ENCODE results near the gene ATRIP. TPM values are rescaled to one million over a fixed set of nuclear protein-coding genes. Genes with fewer than 3 reads are reported as not detected.

ATRIP gene
- total RNA-seq, 5 donors from 2014 or later (not counting 1 experiment from before 2014, with no cell fraction given): 7.8 to 14.9 (median 12.8) TPM

DNA sequence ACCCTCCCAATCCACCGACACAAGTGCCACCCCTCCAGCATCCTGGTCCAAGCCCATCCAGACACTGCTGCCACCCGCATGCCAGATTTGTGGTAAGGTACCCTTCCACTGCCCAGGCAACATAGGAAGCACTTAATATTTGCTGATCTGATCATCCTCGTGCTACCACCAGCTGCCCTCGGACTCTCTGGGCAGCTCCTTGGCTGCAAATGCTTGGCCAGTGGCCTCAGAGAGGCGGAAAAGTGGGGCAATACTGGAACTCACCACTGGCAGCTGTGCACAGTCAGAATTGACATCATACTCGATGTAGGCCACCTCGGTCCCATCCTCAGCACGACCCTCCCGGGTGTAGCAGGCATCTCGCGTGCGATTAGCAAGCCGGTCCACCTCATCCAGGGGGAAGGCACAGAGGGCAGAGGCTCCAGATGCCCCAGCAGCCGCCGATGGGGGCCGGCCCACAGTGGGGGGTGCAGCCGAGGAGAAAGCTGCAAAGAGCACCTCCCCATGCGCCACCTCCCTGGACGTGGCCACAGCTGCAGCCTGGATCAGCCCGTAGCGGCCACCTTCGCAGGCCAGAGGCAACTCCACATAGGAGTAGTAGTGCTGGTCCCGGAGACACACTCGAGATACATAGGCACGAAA is 23.2 kb upstream of the ATRIP start:
- Histone ChIP-seq H3K36me3 (ENCODE audit: control insufficient read depth in 2 of 2, extremely low read depth in 1 of 2, insufficient read depth in 1 of 2, low read length in 1 of 2) (no peaks in the 10 kb centered on the region), H3K27me3 (replicated peaks in 1 of 2; ENCODE audit: control insufficient read depth in 2 of 2, extremely low read depth in 1 of 2, insufficient read depth in 2 of 2, low read length in 1 of 2) (peaks cover 0 to 13% of the 10 kb centered on the region in 2 experiments), H3K4me3 (ENCODE audit: control insufficient read depth in 1 of 2, extremely low read depth in 1 of 2, low read length in 1 of 2) (no peak overlapping the region), H3K9me3 (no peaks in the 10 kb centered on the region), H3K4me1 (ENCODE audit: control insufficient read depth in 1 of 2, extremely low read depth in 1 of 2, insufficient read depth in 2 of 2, low read length in 2 of 2) (peaks cover 0 to 6% of the 10 kb centered on the region in 2 experiments), H3K27ac (ENCODE audit: low read length) (no peak overlapping the region)
- H3K4me1 Mint-ChIP-seq: peaks cover 0 to 6% (median 0%) of the 10 kb centered on the region in 3 donors
- DNase-seq (no peak), ATAC-seq (replicated peaks in 1 of 4) (no peak)
- no peaks in the 10 kb centered on the region for H3K36me3 Mint-ChIP-seq
- WGBS (ENCODE audit: insufficient coverage): 91% methylated on average over 25 of the region's 25 CpGs
- H3K9me3 Mint-ChIP-seq: no peaks in the 10 kb centered on the region
- no peaks in the 10 kb centered on the region for H3K27me3 Mint-ChIP-seq
- ChIA-PET CTCF (no interaction called here), POLR2A (no interaction called here)
- H3K4me3 Mint-ChIP-seq: no peak overlapping the region
- H3K27ac Mint-ChIP-seq: no peak overlapping the region

DNA sequence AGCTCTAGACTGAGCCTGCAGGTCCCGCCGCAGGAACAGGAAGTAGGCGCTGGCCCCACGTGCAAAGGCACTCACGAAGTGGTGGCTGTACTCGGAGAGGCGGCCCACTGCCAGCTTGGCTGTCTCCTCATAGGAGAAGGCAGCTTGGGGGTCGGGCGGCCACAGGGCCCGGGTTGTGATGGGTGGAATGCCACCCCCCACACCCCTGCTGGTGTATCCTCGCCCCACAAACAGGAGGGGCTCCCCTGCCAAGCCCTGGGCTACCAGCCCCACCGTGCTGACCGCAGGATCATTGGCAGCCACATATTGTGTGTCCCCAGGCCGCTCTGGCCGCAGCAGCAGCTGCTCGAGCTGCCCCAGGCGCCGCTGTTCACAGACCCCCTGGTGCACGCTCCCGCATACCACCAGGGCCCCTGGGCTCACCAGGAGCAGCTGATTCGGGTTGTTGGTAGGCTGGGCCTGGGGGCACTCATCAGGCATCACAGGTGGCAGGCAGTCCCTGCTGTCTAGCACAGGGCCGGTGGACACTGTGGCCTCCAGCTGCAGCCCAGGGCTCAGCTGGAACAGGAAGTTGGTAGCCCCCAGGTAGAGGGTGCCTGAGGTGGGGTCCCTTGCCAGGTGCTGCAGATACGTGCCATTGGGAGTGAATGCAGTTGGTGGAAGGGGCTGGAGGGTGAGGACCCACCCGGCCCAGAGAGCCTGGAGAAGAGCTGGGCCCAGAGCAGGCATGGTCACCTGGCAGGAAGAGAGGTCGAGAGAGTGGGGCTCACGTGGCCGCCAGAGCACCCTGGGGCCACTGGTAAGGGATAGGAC is 22.4 kb upstream of the ATRIP start:
- ChIA-PET CTCF (no interaction called here), POLR2A (no interaction called here)
- Histone ChIP-seq H3K4me3 (ENCODE audit: control insufficient read depth in 1 of 2, extremely low read depth in 1 of 2, low read length in 1 of 2) (no peak overlapping the region), H3K27ac (ENCODE audit: low read length) (no peak overlapping the region), H3K4me1 (ENCODE audit: control insufficient read depth in 1 of 2, extremely low read depth in 1 of 2, insufficient read depth in 2 of 2, low read length in 2 of 2) (peaks cover 0 to 12% of the 10 kb centered on the region in 2 experiments), H3K36me3 (ENCODE audit: control insufficient read depth in 2 of 2, extremely low read depth in 1 of 2, insufficient read depth in 1 of 2, low read length in 1 of 2) (no peaks in the 10 kb centered on the region), H3K27me3 (replicated peaks in 1 of 2; ENCODE audit: control insufficient read depth in 2 of 2, extremely low read depth in 1 of 2, insufficient read depth in 2 of 2, low read length in 1 of 2) (peaks cover 0 to 16% of the 10 kb centered on the region in 2 experiments), H3K9me3 (no peaks in the 10 kb centered on the region)
- no peaks in the 10 kb centered on the region for H3K36me3 Mint-ChIP-seq
- H3K9me3 Mint-ChIP-seq: no peaks in the 10 kb centered on the region
- DNase-seq (no peak), ATAC-seq (replicated peaks in 1 of 4) (no peak)
- H3K4me3 Mint-ChIP-seq: no peak overlapping the region
- H3K4me1 Mint-ChIP-seq: peaks cover 0 to 6% (median 0%) of the 10 kb centered on the region in 3 donors
- WGBS (ENCODE audit: insufficient coverage): 91% methylated on average over 21 of the region's 27 CpGs
- H3K27ac Mint-ChIP-seq: no peak overlapping the region
- no peaks in the 10 kb centered on the region for H3K27me3 Mint-ChIP-seq

DNA sequence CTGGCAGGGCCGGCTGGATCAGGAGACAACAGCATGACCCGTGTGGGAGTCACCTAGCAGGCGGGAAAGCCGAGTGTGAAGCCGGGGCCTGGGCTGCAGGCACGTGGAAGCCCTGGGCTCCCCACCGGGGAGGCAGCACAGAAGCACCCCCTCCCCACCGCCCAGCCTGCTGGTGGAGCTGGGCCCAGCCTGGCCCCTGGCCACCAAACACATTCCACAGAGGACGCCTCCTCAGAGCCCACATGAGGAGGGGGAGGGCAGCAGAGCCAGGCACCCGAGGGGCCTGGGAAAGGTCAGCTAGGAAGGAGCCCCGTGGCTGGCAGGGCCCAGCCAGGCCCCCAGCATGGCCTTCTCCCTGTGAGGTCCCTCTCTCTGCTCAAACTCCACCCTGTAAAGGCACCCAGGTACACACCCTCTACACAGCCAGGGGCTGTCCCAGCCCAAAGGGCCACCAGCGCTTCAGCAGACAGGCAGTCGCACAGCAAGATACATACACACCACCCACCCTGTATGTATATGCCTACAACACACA is 21.2 kb upstream of the ATRIP start:
- no peaks in the 10 kb centered on the region for H3K9me3 Mint-ChIP-seq
- POLR2A ChIA-PET: no interaction called here
- H3K36me3 Mint-ChIP-seq: no peaks in the 10 kb centered on the region
- 94% methylated on average over 9 of the region's 13 CpGs for WGBS (ENCODE audit: insufficient coverage)
- H3K27me3 Mint-ChIP-seq: no peaks in the 10 kb centered on the region
- no peaks in the 10 kb centered on the region for H3K36me3 ChIP-seq (ENCODE audit: control insufficient read depth in 2 of 2, extremely low read depth in 1 of 2, insufficient read depth in 1 of 2, low read length in 1 of 2)
- no peak overlapping the region for H3K27ac Mint-ChIP-seq
- DNase-seq (no peak), ATAC-seq (replicated peaks in 1 of 4) (no peak)
- H3K4me1 ChIP-seq (ENCODE audit: control insufficient read depth in 1 of 2, extremely low read depth in 1 of 2, insufficient read depth in 2 of 2, low read length in 2 of 2): peaks cover 0 to 20% of the 10 kb centered on the region in 2 experiments
- H3K9me3 ChIP-seq: no peaks in the 10 kb centered on the region
- no peak overlapping the region for H3K4me3 ChIP-seq (ENCODE audit: control insufficient read depth in 1 of 2, extremely low read depth in 1 of 2, low read length in 1 of 2)
- CTCF ChIA-PET: no interaction called here
- peaks cover 0 to 19% of the 10 kb centered on the region in 2 experiments for H3K27me3 ChIP-seq (replicated peaks in 1 of 2; ENCODE audit: control insufficient read depth in 2 of 2, extremely low read depth in 1 of 2, insufficient read depth in 2 of 2, low read length in 1 of 2)
- no peak overlapping the region for H3K4me3 Mint-ChIP-seq
- H3K4me1 Mint-ChIP-seq: peaks cover under 1 to 8% (median 5%) of the 10 kb centered on the region in 3 donors
- H3K27ac ChIP-seq (ENCODE audit: low read length): no peak overlapping the region

DNA sequence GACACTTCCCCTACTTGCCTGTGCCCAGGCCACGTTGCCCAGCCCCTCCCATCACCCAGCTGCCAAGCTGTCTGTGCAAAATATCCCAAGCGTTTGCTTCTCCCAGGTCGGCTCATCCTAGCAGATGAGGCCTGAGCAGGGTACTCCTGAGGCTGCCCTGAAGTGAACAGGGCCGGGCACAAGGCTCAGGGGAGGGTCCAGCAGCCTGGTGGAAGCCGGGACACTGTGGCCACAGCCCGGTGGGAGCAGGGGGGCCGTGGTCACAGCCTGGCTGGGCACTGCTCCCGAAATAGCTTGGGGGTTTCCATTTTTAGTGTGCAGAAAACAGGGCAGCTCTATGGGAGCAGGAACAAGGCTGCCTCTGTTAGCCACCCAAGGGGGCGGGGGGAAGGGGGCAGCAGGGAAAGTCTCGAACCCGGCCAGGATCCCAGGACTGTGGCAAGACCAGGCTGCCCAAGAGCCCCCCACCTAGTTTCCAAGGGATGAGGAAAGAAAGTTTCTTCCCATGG is 20.1 kb upstream of the ATRIP start:
- DNase-seq (no peak), ATAC-seq (replicated peaks in 1 of 4) (no peak)
- Histone ChIP-seq H3K27ac (ENCODE audit: low read length) (no peak overlapping the region), H3K9me3 (no peaks in the 10 kb centered on the region), H3K4me1 (ENCODE audit: control insufficient read depth in 1 of 2, extremely low read depth in 1 of 2, insufficient read depth in 2 of 2, low read length in 2 of 2) (peaks cover 0 to 22% of the 10 kb centered on the region in 2 experiments), H3K4me3 (ENCODE audit: control insufficient read depth in 1 of 2, extremely low read depth in 1 of 2, low read length in 1 of 2) (no peak overlapping the region), H3K36me3 (ENCODE audit: control insufficient read depth in 2 of 2, extremely low read depth in 1 of 2, insufficient read depth in 1 of 2, low read length in 1 of 2) (no peaks in the 10 kb centered on the region), H3K27me3 (replicated peaks in 1 of 2; ENCODE audit: control insufficient read depth in 2 of 2, extremely low read depth in 1 of 2, insufficient read depth in 2 of 2, low read length in 1 of 2) (peaks cover 0 to 19% of the 10 kb centered on the region in 2 experiments)
- ChIA-PET POLR2A (no interaction called here), CTCF (no interaction called here)
- no peaks in the 10 kb centered on the region for H3K27me3 Mint-ChIP-seq
- H3K36me3 Mint-ChIP-seq: no peaks in the 10 kb centered on the region
- 79% methylated on average over 7 of the region's 11 CpGs for WGBS (ENCODE audit: insufficient coverage)
- H3K27ac Mint-ChIP-seq: no peak overlapping the region
- no peak overlapping the region for H3K4me3 Mint-ChIP-seq
- H3K4me1 Mint-ChIP-seq: peaks cover 11 to 15% (median 11%) of the 10 kb centered on the region in 3 donors
- H3K9me3 Mint-ChIP-seq: no peaks in the 10 kb centered on the region

DNA sequence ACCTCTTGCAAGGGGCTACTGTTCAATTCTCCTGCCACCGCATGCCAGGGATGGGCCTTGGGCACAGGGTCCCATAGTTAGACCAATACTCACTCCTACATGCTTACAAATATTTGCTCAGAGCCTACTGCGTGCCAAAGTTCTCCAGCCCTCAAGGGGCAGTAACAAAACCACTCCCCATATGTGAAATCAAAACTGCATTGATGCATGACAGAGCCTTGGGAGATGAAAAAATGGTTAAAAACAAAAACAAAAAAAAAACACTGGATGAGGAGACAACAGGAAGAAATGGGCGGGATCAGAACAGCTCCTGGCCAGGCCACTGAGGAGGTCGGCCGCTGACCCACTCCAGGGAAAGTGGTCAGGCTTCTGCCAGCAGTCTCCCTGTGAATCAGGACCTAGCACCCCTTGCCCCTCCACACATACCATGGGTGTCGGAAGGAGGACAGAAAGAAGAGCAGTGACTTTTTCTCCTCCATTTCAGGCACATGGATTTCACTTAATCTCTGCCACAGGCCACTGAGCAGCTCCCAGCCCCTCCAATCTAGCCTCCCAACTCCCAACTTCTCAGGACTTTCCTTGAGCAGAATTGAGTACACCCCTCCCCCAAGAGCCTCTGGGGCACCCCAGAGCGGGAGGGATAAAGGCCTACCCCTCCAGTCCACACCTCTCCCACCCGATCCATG is 19.4 kb upstream of the ATRIP start:
- Histone ChIP-seq H3K27ac (ENCODE audit: low read length) (no peak overlapping the region), H3K9me3 (no peaks in the 10 kb centered on the region), H3K27me3 (replicated peaks in 1 of 2; ENCODE audit: control insufficient read depth in 2 of 2, extremely low read depth in 1 of 2, insufficient read depth in 2 of 2, low read length in 1 of 2) (peaks cover 0 to 19% of the 10 kb centered on the region in 2 experiments), H3K36me3 (ENCODE audit: control insufficient read depth in 2 of 2, extremely low read depth in 1 of 2, insufficient read depth in 1 of 2, low read length in 1 of 2) (peaks cover 0 to 1% of the 10 kb centered on the region in 2 donors), H3K4me3 (ENCODE audit: control insufficient read depth in 1 of 2, extremely low read depth in 1 of 2, low read length in 1 of 2) (no peak overlapping the region), H3K4me1 (ENCODE audit: control insufficient read depth in 1 of 2, extremely low read depth in 1 of 2, insufficient read depth in 2 of 2, low read length in 2 of 2) (peaks cover 0 to 20% of the 10 kb centered on the region in 2 experiments)
- ChIA-PET POLR2A (no interaction called here), CTCF (no interaction called here)
- ATAC-seq (replicated peaks in 1 of 4) (no peak), DNase-seq (no peak)
- Mint-ChIP-seq H3K4me3 (peak overlapping the region in 2 of 3 donors; percentile 28 to 51), H3K9me3 (no peaks in the 10 kb centered on the region), H3K27ac (no peak overlapping the region), H3K27me3 (no peaks in the 10 kb centered on the region), H3K36me3 (peaks cover 4% of the 10 kb centered on the region), H3K4me1 (peaks cover 11 to 15% (median 11%) of the 10 kb centered on the region in 3 donors)
- WGBS (ENCODE audit: insufficient coverage): 98% methylated on average over 5 of the region's 8 CpGs

DNA sequence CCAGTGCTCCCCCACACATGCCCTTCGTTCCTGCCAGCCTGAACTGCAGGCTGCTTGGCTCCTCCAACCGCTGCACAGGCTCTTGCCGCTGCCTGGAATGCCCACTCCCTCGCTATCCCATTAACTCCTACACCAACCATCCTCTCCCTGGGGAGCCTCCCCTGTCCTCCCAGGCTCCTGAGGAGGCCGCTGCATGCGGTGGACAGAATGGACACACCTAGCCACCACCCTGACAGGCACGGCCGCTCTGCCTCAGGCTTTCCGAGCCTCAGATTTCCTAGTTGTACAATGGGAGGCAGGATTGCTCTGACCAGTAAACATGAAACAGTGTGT is 18.9 kb upstream of the ATRIP start:
- DNase-seq (no peak), ATAC-seq (replicated peaks in 1 of 4) (no peak)
- Mint-ChIP-seq H3K27ac (no peak overlapping the region), H3K36me3 (peaks cover 4% of the 10 kb centered on the region), H3K27me3 (no peaks in the 10 kb centered on the region), H3K9me3 (no peaks in the 10 kb centered on the region), H3K4me3 (peak overlapping the region; percentile 51 to 59 (median 54)), H3K4me1 (peaks cover 11 to 15% (median 11%) of the 10 kb centered on the region in 3 donors)
- H3K27ac ChIP-seq (ENCODE audit: low read length): no peak overlapping the region
- peaks cover 1 to 6% of the 10 kb centered on the region in 2 donors for H3K36me3 ChIP-seq (ENCODE audit: control insufficient read depth in 2 of 2, extremely low read depth in 1 of 2, insufficient read depth in 1 of 2, low read length in 1 of 2)
- CTCF ChIA-PET: no interaction called here
- H3K9me3 ChIP-seq: no peaks in the 10 kb centered on the region
- POLR2A ChIA-PET: no interaction called here
- WGBS (ENCODE audit: insufficient coverage): 89% methylated on average over 6 of the region's 9 CpGs
- no peak overlapping the region for H3K4me3 ChIP-seq (ENCODE audit: control insufficient read depth in 1 of 2, extremely low read depth in 1 of 2, low read length in 1 of 2)
- peaks cover 0 to 19% of the 10 kb centered on the region in 2 experiments for H3K4me1 ChIP-seq (ENCODE audit: control insufficient read depth in 1 of 2, extremely low read depth in 1 of 2, insufficient read depth in 2 of 2, low read length in 2 of 2)
- H3K27me3 ChIP-seq (replicated peaks in 1 of 2; ENCODE audit: control insufficient read depth in 2 of 2, extremely low read depth in 1 of 2, insufficient read depth in 2 of 2, low read length in 1 of 2): peaks cover 0 to 19% of the 10 kb centered on the region in 2 experiments
